Skeletal muscle satellite cell (primary cell): Measurements from ENCODE around the gene TMEM207. TPM values are rescaled to one million over a fixed set of nuclear protein-coding genes. Genes with fewer than 3 reads are reported as not detected.

Source experiments
- H3K27me3 ChIP-seq: 2 replicates; pipeline ENCODE4 v1.7.0; 2013; ENCODE audit warnings: low read length; ENCODE audit not compliant: control insufficient read depth, insufficient read depth
- H3K36me3 ChIP-seq: 2 replicates; pipeline ENCODE4 v1.7.0; 2013; ENCODE audit warnings: mild to moderate bottlenecking, control low read depth, low read length; ENCODE audit not compliant: insufficient read depth
- H3K4me1 ChIP-seq: 2 replicates; pipeline ENCODE4 v1.7.0; 2013; ENCODE audit warnings: low read length; ENCODE audit not compliant: control insufficient read depth, insufficient read depth
- H3K4me2 ChIP-seq: 2 replicates; pipeline ENCODE4 v1.7.0; 2013; ENCODE audit warnings: mild to moderate bottlenecking, low read length
- H3K4me3 ChIP-seq: 2 replicates; pipeline ENCODE4 v1.7.0; 2013; ENCODE audit warnings: low read length
- H3K9ac ChIP-seq: 2 replicates; pipeline ENCODE4 v1.7.0; 2013; ENCODE audit warnings: mild to moderate bottlenecking, low read depth, low read length, moderate library complexity
- H3K9me3 ChIP-seq: replicated peaks from 2 replicates; pipeline ENCODE4 v1.7.0; 2013; ENCODE audit warnings: mild to moderate bottlenecking, control low read depth, low read length
- total RNA-seq: library from RNA; depleted of rRNA; stranded (reverse); fragments of >200 nt; gene quantifications from 2 replicates; pipeline ENCODE4 v1.2.3, GENCODE V29; 2012; rRNA removed

Gene TMEM207
- not detected in 2 replicates for total RNA-seq

DNA sequence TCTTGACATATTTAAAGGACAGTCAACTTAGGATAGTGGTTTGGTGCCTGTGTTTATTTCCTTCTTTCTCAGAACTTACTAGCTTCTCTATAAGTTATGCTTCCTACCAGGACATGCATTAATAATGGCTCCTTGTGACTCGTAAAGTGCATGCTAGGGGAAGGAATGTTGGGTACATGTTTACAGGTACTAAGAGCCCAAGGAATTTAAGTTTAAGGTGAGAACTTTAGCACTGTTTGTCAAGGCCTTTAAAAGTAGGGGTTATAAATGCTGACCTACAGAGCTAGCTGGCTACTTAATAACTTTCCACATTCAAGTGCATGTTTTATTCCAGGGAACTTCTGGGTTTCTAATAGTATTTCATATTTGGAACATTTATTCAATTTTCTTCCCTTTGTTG, at the start of gene TMEM207:
Gene TMEM207, minus strand, starts transcription at position 101 of the 400 bp plus-strand sequence. Its CDS starts 92 bp downstream, at position 9.
- Histone ChIP-seq H3K4me2 (no peak within 1 kb of the TSS), H3K4me1 (no peaks in the 10 kb centered on the region), H3K36me3 (no peaks in the 10 kb centered on the region), H3K4me3 (no peak within 1 kb of the TSS), H3K9me3 (no peaks in the 10 kb centered on the region), H3K27me3 (no peaks in the 10 kb centered on the region), H3K9ac (no peak within 1 kb of the TSS)

DNA sequence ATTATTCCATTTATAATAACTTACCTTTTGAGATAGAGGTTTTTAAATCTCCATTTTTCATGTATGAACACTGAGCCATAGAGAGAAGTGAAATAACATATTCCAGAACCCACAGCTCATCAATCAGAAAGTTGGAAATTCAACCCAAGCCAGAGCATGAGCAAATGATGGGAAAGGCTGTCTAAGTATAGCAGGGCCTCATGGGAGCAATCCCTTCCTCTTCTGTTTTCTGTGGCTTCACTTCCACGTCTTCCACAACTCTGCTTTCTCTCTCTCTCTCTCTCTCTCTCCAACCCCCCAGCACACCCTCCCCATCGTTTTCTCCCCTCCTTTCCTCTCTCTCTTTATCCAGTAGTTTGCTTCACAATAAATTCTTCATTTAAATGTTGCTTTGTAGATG, 49.4 kb upstream of the TMEM207 start:
- no peak overlapping the region for H3K4me2 ChIP-seq
- no peaks in the 10 kb centered on the region for H3K9me3 ChIP-seq
- no peaks in the 10 kb centered on the region for H3K27me3 ChIP-seq
- H3K4me3 ChIP-seq = no peak overlapping the region
- H3K4me1 ChIP-seq = peaks cover 27% of the 10 kb centered on the region
- no peaks in the 10 kb centered on the region for H3K36me3 ChIP-seq
- H3K9ac ChIP-seq = no peak overlapping the region

DNA sequence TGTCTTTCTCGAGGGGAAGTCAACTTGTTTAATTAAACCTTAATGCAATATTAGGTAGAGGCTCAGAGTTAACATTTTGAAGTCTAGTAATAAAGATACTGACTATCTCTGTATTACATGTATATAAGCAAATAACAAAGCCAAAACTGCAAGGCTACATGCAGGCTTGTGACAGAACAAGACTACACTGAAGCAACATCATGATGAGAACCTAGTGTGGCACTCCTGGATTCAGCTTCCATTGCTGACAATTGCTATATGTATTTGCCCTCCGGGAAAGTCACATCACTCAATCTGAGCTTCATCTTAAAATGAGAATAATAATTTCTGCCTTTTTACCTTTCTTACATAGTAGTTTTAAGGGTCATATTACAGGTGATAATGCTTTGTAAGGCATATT, 48.6 kb upstream of the TMEM207 start:
- Histone ChIP-seq H3K27me3 (no peaks in the 10 kb centered on the region), H3K4me2 (no peak overlapping the region), H3K9me3 (no peaks in the 10 kb centered on the region), H3K9ac (no peak overlapping the region), H3K4me3 (no peak overlapping the region), H3K4me1 (peaks cover 27% of the 10 kb centered on the region), H3K36me3 (no peaks in the 10 kb centered on the region)

DNA sequence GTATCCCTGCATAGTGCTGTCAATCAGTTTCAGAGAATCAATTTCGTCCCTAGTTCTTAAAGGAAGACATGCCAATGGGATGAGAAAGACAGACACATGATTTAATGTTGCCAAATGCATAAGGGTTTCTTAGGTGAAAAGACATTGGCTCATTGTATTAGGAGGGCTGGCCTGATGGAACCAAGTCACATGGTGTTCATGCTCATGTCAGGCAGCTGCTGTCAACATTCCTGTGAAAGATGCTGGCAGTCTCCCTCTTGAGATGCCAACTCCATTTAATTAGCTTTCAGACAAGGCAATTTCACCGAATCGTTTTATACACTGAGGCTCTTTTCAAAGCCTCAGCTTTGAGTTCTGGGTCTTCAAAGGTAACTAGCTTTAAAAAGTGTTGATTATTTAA, 48.1 kb upstream of the TMEM207 start:
- no peak overlapping the region for H3K4me3 ChIP-seq
- H3K36me3 ChIP-seq = no peaks in the 10 kb centered on the region
- no peaks in the 10 kb centered on the region for H3K9me3 ChIP-seq
- H3K9ac ChIP-seq = no peak overlapping the region
- H3K27me3 ChIP-seq = no peaks in the 10 kb centered on the region
- H3K4me2 ChIP-seq = no peak overlapping the region
- H3K4me1 ChIP-seq = peaks cover 27% of the 10 kb centered on the region

DNA sequence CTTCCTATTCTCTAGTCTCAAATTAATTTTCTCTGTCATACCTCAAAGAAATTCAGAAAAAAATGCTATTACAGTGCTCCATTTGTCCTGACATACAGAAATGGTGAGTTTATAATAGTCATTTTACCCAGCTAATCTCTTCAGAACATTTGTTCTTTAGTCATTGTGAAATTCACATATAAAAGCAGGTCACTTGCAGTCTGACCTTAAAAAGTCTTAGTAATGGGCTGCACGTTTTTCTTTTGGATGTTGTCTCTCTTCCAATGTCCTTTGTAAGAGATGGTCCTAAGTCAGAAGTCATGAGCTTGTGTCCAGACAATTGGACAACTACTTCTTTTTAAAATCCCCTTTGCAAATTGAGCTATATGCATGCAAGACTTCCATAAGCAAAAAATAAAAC, 47.2 kb upstream of the TMEM207 start:
- Histone ChIP-seq H3K36me3 (no peaks in the 10 kb centered on the region), H3K4me2 (no peak overlapping the region), H3K9ac (no peak overlapping the region), H3K9me3 (no peaks in the 10 kb centered on the region), H3K4me3 (no peak overlapping the region), H3K4me1 (peaks cover 27% of the 10 kb centered on the region), H3K27me3 (no peaks in the 10 kb centered on the region)

DNA sequence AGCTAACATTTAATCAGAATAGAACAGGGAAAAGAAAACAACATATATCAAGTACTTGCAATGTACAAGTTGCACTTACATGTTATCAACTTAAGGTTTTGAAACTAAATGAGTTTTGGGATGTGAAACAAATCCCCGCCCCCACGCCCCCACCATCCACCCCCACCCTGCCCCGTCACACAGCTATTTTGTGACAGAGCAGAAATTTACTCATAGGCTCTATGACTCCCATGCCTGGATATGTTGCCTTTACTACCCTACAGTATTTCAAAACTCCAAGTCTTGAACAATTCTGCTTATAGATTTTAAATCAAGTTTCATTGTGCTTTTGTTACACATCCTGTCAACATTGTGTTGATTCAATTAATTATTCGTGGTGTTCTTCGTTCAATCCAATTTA, 46.1 kb upstream of the TMEM207 start:
- H3K27me3 ChIP-seq = no peaks in the 10 kb centered on the region
- no peak overlapping the region for H3K4me3 ChIP-seq
- no peak overlapping the region for H3K4me2 ChIP-seq
- no peak overlapping the region for H3K9ac ChIP-seq
- no peaks in the 10 kb centered on the region for H3K36me3 ChIP-seq
- H3K9me3 ChIP-seq = no peaks in the 10 kb centered on the region
- H3K4me1 ChIP-seq = peaks cover 27% of the 10 kb centered on the region

DNA sequence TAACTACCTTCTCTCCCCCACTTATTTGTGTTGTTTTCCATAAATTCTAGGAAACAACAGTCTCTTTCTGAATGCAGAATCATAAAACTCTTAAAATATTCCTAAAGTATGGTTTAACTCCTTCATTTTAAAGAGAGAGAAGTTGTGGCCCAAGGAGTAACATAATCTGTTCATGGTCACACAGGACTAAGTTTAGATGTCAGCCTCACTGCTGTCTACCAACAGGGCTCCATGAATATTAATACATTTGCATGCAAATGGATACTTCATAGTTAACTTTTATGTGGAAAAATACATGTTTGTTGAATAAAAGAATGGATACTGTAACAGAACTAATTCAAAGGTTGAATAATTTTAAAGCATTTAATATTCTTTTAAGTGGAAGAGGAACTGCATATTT, 45.7 kb upstream of the TMEM207 start:
- Histone ChIP-seq H3K4me2 (no peak overlapping the region), H3K9ac (no peak overlapping the region), H3K9me3 (no peaks in the 10 kb centered on the region), H3K4me3 (no peak overlapping the region), H3K27me3 (no peaks in the 10 kb centered on the region), H3K36me3 (no peaks in the 10 kb centered on the region), H3K4me1 (peaks cover 27% of the 10 kb centered on the region)

DNA sequence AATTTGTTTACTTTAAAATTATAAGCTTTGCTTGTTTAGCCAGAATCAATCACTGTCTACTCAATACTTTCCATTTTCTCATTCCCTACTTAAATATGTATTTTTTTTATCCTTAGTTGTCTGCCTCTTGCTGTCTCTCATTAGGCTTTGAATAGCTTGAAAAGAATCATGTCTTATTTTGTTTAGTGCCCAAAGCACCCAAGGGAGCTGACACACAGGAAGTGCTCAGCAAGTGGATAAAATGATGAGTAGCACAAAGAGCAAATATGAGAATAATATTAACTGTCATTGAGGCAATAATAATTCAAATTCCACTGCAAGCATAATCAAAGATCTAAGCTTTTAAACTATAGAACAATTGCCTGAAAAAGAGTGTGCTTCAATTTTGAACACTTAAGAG, 45.2 kb upstream of the TMEM207 start:
- H3K36me3 ChIP-seq = no peaks in the 10 kb centered on the region
- H3K27me3 ChIP-seq = no peaks in the 10 kb centered on the region
- H3K4me2 ChIP-seq = no peak overlapping the region
- peaks cover 27% of the 10 kb centered on the region for H3K4me1 ChIP-seq
- H3K9me3 ChIP-seq = no peaks in the 10 kb centered on the region
- no peak overlapping the region for H3K4me3 ChIP-seq
- H3K9ac ChIP-seq = no peak overlapping the region

DNA sequence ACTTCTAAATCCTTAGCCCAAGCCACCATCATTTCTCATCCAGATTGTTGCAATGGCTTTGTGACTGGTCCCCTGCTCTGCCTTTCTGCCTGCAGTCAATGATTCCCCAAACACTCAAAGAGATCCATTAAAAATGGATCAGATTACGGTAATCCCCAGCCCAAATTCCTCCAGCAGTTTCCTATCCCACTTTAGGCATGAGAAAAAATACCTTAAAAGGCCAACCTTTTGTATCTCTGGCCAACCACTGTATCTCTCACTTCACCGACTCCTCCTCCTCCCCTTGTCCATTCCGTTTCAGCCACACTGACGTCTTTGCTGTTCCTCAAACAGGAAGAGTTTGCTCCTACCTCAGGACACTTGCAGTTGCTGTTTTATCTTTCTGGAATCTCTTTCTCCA, 43.3 kb upstream of the TMEM207 start:
- Histone ChIP-seq H3K36me3 (no peaks in the 10 kb centered on the region), H3K9ac (no peak overlapping the region), H3K27me3 (no peaks in the 10 kb centered on the region), H3K9me3 (no peaks in the 10 kb centered on the region), H3K4me3 (no peak overlapping the region), H3K4me2 (no peak overlapping the region), H3K4me1 (peaks cover 26% of the 10 kb centered on the region)

DNA sequence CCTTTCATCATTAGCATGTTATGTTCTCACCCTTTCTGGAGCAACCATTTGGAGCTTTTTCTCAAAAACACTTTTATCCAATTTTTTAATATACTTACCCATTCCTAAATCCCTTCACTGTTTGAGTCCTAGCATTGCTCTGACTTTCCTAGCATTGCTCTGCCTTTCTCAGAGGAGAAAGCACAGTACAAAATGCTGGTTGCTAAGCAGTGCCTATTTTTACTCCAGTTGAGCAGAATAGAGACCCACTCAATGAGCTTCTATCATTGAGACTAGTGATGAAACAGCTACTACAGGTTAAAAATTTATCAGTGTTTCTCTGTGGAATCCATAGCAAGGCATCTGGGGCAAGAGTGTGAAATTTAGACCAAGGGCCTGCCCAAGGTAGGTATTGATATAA, 42.4 kb upstream of the TMEM207 start:
- Histone ChIP-seq H3K36me3 (no peaks in the 10 kb centered on the region), H3K27me3 (no peaks in the 10 kb centered on the region), H3K4me3 (no peak overlapping the region), H3K4me2 (no peak overlapping the region), H3K9ac (no peak overlapping the region), H3K9me3 (no peaks in the 10 kb centered on the region), H3K4me1 (peaks cover 23% of the 10 kb centered on the region)

DNA sequence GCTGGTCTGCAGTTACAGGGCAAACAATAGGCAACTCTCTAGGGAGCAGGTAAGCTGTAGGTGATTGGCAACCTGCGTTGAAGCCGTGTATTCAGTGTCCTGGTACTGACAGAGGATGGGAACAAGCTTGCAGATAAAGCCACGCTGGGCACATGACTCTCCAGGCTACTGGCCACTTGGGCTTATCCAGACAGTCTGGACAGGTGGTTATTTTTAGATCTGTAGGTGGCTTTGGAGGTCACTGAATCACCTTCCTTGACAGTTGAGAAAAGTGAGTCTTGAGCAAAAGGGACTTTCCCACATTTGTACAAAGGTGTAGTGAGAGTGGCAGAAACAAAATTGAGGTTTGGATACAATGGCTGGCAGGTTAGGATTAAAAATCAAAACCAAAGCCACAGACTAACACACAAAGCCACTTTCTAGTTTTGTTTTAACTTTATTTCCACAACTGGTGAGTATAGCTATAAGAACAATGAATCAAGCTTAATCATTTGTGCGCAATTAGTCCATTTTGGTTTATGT, 41.9 kb upstream of the TMEM207 start:
- H3K4me1 ChIP-seq = peaks cover 19% of the 10 kb centered on the region
- H3K4me3 ChIP-seq = no peak overlapping the region
- no peaks in the 10 kb centered on the region for H3K36me3 ChIP-seq
- no peak overlapping the region for H3K9ac ChIP-seq
- H3K4me2 ChIP-seq = no peak overlapping the region
- H3K27me3 ChIP-seq = no peaks in the 10 kb centered on the region
- H3K9me3 ChIP-seq = no peaks in the 10 kb centered on the region

DNA sequence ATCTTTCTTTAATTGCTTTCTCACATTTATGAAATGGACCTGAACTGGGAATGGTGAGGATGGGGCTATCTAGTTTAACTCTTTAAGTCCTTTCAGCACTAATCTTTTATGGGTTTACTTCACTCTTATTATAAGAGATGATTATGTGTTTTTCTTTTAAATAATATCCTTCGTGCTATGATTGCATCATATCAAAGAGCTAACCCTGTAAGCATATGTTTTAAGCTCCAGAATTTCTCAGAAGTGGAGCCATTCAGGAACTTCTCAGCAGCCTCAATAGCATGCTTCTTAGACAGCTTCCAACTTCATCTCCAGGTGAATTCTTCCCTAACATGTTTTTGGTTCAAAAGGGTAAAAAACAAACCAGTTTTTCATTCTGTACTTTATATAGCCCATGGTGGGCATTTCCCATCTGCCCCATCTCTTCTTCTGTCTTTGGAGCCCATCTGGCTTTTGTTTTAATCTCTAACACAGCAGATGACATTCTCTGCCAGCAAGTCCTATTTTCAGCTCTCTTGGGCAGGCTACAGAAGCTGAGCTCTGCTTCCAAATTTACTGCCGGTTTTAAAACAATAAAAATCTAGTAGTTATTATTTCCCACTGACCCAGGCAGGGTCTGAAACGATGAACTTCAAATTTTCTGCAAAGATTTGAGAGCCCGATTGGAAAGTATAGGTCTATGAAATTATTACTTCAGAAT, 37.4 kb upstream of the TMEM207 start:
- H3K9me3 ChIP-seq = no peaks in the 10 kb centered on the region
- H3K4me2 ChIP-seq = no peak overlapping the region
- no peaks in the 10 kb centered on the region for H3K36me3 ChIP-seq
- H3K4me1 ChIP-seq = peaks cover 4% of the 10 kb centered on the region
- no peaks in the 10 kb centered on the region for H3K27me3 ChIP-seq
- H3K9ac ChIP-seq = no peak overlapping the region
- no peak overlapping the region for H3K4me3 ChIP-seq
